ENCODE measurements around the gene DIAPH2. TPM values are rescaled to one million over a fixed set of nuclear protein-coding genes. Genes with fewer than 3 reads are reported as not detected.

The DIAPH2 gene
- total and polyA plus RNA-seq, 12 donors = 1.8 to 13.6 (median 10.1) TPM

DNA sequence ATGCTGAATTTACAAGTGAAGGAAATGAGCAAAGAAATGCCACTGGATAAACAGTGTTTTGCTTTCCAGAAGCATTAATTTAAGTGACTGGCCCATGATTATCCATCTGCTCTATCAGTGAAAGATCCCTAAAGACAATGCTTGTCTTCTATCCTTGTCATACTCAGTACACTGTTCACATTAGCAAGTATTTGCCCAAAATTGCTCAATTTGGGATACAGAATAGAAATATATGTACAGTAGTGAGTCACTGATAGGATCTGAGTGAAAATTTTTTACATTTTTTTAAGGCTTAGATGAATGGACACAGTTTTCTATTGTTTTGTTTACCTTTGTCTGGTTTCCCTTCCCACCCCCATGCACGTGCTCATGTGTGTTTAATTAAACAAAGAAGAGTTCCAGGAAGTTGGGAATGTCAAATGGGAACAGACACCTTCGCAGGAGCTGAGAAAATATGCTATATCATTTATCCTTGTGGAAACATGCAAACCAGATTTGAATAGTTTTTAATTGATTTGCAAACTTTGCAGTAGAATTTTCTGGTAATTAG lies 855.4 kb downstream of the DIAPH2 start:
- no peak overlapping the region for H3K4me3 ChIP-seq
- TF ChIP-seq, protein P1, sequence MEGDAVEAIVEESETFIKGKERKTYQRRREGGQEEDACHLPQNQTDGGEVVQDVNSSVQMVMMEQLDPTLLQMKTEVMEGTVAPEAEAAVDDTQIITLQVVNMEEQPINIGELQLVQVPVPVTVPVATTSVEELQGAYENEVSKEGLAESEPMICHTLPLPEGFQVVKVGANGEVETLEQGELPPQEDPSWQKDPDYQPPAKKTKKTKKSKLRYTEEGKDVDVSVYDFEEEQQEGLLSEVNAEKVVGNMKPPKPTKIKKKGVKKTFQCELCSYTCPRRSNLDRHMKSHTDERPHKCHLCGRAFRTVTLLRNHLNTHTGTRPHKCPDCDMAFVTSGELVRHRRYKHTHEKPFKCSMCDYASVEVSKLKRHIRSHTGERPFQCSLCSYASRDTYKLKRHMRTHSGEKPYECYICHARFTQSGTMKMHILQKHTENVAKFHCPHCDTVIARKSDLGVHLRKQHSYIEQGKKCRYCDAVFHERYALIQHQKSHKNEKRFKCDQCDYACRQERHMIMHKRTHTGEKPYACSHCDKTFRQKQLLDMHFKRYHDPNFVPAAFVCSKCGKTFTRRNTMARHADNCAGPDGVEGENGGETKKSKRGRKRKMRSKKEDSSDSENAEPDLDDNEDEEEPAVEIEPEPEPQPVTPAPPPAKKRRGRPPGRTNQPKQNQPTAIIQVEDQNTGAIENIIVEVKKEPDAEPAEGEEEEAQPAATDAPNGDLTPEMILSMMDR (IDR thresholded peaks at IDR 0.05) = no peak
- H3K27ac ChIP-seq = no peak overlapping the region
- no peaks in the 10 kb centered on the region for H3K9me3 ChIP-seq
- H3K27me3 ChIP-seq = no peaks in the 10 kb centered on the region
- intact Hi-C loops (cut with DNase I) = no loop called here
- WGBS, 2 donors = 64% methylated on average over 2 of the region's 2 CpGs
- no peak for ATAC-seq
- no peaks in the 10 kb centered on the region for H3K4me1 ChIP-seq
- H3K36me3 ChIP-seq = no peaks in the 10 kb centered on the region
- no peak for DNase-seq

DNA sequence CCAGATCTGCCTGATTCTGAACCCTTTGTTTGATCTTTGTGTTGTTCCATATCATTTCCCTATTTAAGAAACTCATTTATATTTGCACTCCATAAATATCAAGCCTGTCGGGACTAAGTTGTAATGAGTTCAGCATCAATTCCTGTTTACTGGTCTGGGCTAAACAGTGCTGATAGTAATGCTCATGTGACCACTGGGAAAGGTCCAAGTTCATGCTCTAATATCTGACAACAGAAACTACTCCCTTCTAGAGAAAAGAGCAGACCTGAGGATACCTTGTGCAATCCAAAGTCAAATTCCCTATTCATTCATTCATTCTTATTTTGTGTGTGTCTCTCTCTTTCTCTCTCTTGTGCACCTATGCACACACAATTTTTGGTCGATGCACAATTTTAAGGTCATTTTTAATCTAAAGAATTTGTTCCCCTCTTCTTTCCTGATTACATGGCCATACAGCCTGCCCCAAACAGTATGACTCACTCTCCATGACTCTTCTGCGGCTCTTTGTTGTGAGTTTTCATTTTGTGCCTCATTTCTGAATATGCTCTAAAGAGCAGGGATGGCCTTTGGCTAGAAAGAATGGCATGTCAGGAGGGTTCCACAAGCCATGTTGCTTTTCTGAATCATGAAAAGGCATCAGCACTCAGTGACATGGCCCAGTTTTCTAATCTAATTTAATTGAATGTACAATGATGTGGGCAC lies 863.4 kb downstream of the DIAPH2 start:
- Histone ChIP-seq H3K9me3 (no peaks in the 10 kb centered on the region), H3K4me3 (no peak overlapping the region), H3K36me3 (no peaks in the 10 kb centered on the region), H3K4me1 (no peaks in the 10 kb centered on the region), H3K27ac (no peak overlapping the region), H3K27me3 (no peaks in the 10 kb centered on the region)
- WGBS, 2 donors = 67 to 84% methylated on average over 3 of the region's 3 CpGs
- intact Hi-C loops (cut with DNase I) = no loop called here
- TF ChIP-seq, protein P1 (IDR thresholded peaks at IDR 0.05) = no peak
- DNase-seq = no peak
- no peak for ATAC-seq

DNA sequence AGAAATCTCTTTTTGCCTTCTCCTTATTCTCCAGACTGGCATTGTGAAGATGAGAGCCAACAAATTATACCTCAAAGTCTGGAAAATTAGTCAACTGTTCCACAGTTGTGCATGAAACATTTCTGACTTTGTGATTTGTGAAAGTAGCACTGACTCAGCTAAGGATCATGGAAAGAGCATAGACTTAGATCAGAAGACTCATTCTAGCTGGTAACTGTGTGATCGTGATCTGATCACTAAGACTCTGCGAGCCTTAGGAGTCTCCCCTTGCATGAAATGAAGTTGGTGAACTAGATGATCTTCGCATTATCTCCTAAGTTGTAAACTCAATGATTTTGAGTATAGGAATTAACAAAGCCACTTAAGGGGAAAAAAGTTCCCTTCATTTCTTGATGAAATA lies 867.2 kb downstream of the DIAPH2 start:
- Histone ChIP-seq H3K4me1 (no peaks in the 10 kb centered on the region), H3K9me3 (no peaks in the 10 kb centered on the region), H3K27me3 (peaks cover 0 to 7% (median 0%) of the 10 kb centered on the region in 7 donors), H3K36me3 (no peaks in the 10 kb centered on the region), H3K4me3 (no peak overlapping the region), H3K27ac (no peak overlapping the region)
- DNase-seq (no peak), ATAC-seq (no peak)
- intact Hi-C loops (cut with DNase I) = no loop called here
- WGBS, 2 donors = 96 to 98% methylated on average over 3 of the region's 3 CpGs
- TF ChIP-seq, protein P1 (IDR thresholded peaks at IDR 0.05) = no peak

DNA sequence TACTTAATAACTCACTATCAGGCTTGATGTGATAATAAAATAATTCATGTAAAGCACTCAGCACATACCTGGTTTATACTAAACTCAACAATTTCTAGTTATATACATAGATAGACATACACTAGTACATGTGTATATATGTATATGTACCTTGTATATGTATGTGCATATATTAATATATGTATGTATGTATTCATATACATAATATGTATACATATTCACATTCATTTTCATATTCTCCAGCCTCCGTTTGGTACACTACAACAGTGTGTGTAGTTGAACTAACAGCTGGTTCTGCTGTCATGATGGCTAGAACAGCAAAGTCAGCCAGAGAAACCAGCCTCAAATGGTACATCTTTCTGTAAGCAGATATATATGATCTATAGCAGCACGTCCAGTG lies 869.2 kb downstream of the DIAPH2 start:
- Histone ChIP-seq H3K27ac (no peak overlapping the region), H3K4me3 (no peak overlapping the region), H3K27me3 (peaks cover 0 to 7% (median 0%) of the 10 kb centered on the region in 7 donors), H3K36me3 (no peaks in the 10 kb centered on the region), H3K4me1 (no peaks in the 10 kb centered on the region), H3K9me3 (no peaks in the 10 kb centered on the region)
- intact Hi-C loops (cut with DNase I) = no loop called here
- TF ChIP-seq, protein P1 (IDR thresholded peaks at IDR 0.05) = no peak
- 87 to 93% methylated on average over 2 of the region's 2 CpGs for WGBS, 2 donors
- DNase-seq (no peak), ATAC-seq (no peak)

Measured in heart right ventricle (tissue), 16 donors.